ENCODE measurements around the gene GBA2. TPM values are rescaled to one million over a fixed set of nuclear protein-coding genes. Genes with fewer than 3 reads are reported as not detected.
A peak's percentile ranks its signal among the peaks of the same experiment; 100 is the strongest.

GBA2 gene
- total and polyA plus RNA-seq, 2 donors (not counting 3 experiments of a cell fraction or from before 2014, with no cell fraction given) = 110 to 158 TPM

- Histone ChIP-seq H4K20me1 (replicated peaks; ENCODE audit: control insufficient read depth, extremely low read depth, insufficient read depth, low read length) (no peaks in the 10 kb centered on the region), H3K9ac (replicated peaks; ENCODE audit: extremely low read depth, insufficient read depth, low read length) (peak overlapping the region; percentile 32), H3K27me3 (ENCODE audit: control insufficient read depth in 2 of 2, insufficient read depth in 2 of 2, low read length in 2 of 2) (no peaks in the 10 kb centered on the region), H3K79me2 (ENCODE audit: control insufficient read depth, insufficient read depth, low read length) (peaks cover 81% of the 10 kb centered on the region), H3K4me3 (replicated peaks in 1 of 3; ENCODE audit: insufficient read depth in 1 of 3, low read depth in 1 of 3, low read length in 3 of 3) (peak overlapping the region; percentile 19 to 99 (median 87)), H3K36me3 (ENCODE audit: control insufficient read depth in 2 of 2, extremely low read depth in 1 of 2, insufficient read depth in 2 of 2, low read length in 2 of 2) (peaks cover 22 to 29% of the 10 kb centered on the region in 2 experiments), H3K4me1 (ENCODE audit: control insufficient read depth, extremely low read depth, insufficient read depth, low read length) (peaks cover 41% of the 10 kb centered on the region), H3K27ac (ENCODE audit: insufficient read depth, low read depth, low read length) (no peak overlapping the region), H3K4me2 (ENCODE audit: insufficient read depth, low read length) (peak overlapping the region; percentile 98), H2AFZ (ENCODE audit: low read depth, low read length) (no peak overlapping the region), H3K9me1 (replicated peaks; ENCODE audit: control insufficient read depth, extremely low read depth, insufficient read depth, low read length) (no peaks in the 10 kb centered on the region), H3K9me3 (replicated peaks; ENCODE audit: control insufficient read depth, insufficient read depth, low read length) (no peaks in the 10 kb centered on the region)
- FAIRE-seq = no peak
- TF ChIP-seq CTCF (IDR thresholded peaks at IDR 0.05; ENCODE audit: extremely low read depth in 1 of 2, insufficient read depth in 1 of 2, low read depth in 1 of 2, low read length in 2 of 2) (no peak), POLR2A (IDR thresholded peaks at IDR 0.05; ENCODE audit: low read depth, low read length) (no peak), EZH2 (IDR thresholded peaks at IDR 0.05; ENCODE audit: borderline replicate concordance, low read depth, low read length, severe bottlenecking) (no peak), MAX (IDR thresholded peaks at IDR 0.05; ENCODE audit: insufficient read depth, insufficient read length) (no peak), FOS (IDR thresholded peaks at IDR 0.05; ENCODE audit: borderline replicate concordance, insufficient read depth, low read length) (no peak), JUN (IDR thresholded peaks at IDR 0.05; ENCODE audit: borderline replicate concordance, insufficient read depth, insufficient read length, low read depth) (no peak)
- ChIA-PET POLR2A (no interaction called here), CTCF (interaction anchor here (0.6 to 7.2 kb wide), 9 partner anchors 9 to 137 kb away, joined by 4 to 86 read pairs (median 6); partner anchors contain the start of gene MSMP)
- no peak for DNase-seq (ENCODE audit: low read depth, low spot score)
- dilution Hi-C loops (cut with MboI; ENCODE audit: extremely low pct_ligation_motif_present, low sequenced_read_pairs) (no loop called here), intact Hi-C loops (cut with micrococcal nuclease) (loop anchor here (1.0 kb wide), 1 partner anchor 9 kb away; no protein-coding TSS in a partner anchor)
- no TSS peak for BruUV-seq (replicated peaks)
Measured at GRCh38 chr9:35745569-35745968, 3.5 kb downstream of the GBA2 start.
